Keratinocyte (primary cell): Measurements from ENCODE around the gene RECK. TPM values are rescaled to one million over a fixed set of nuclear protein-coding genes. Genes with fewer than 3 reads are reported as not detected.

Experiments
- DNase-seq: peaks from one replicate; pipeline ENCODE4 v3.0.0-alpha.2; 2011; ENCODE audit warnings: low read depth, missing footprints, low spot score
- FAIRE-seq: peaks from 2 replicates; lab custom pipeline; 2011; peaks lifted over from hg19 to GRCh38; lab: Jason Lieb, UNC
- H2AFZ ChIP-seq: 2 replicates; pipeline ENCODE4 v1.6.0; 2012; ENCODE audit warnings: low read length, control low read depth, inconsistent platforms; ENCODE audit not compliant: control insufficient read depth
- H3K27ac ChIP-seq: 2 replicates; pipeline ENCODE4 v1.5.1; 2011; ENCODE audit warnings: low read length; ENCODE audit not compliant: control insufficient read depth, insufficient read depth
- H3K27me3 ChIP-seq: 3 replicates; pipeline ENCODE4 v1.6.0; 2011; ENCODE audit warnings: low read length; ENCODE audit not compliant: control insufficient read depth, insufficient read depth; ENCODE audit errors: extremely low read depth
- H3K36me3 ChIP-seq, 2 experiments: 2 replicates in 1 of 2; 3 replicates in 1 of 2; pipeline ENCODE4 v1.5.1; 2011; ENCODE audit warnings: low read length in 2 of 2, mild to moderate bottlenecking in 1 of 2; ENCODE audit not compliant: control insufficient read depth in 2 of 2, insufficient read depth in 2 of 2; ENCODE audit errors: extremely low read depth in 1 of 2
- H3K4me1 ChIP-seq: 3 replicates; pipeline ENCODE4 v1.5.1; 2011; ENCODE audit warnings: low read length; ENCODE audit not compliant: control insufficient read depth, insufficient read depth; ENCODE audit errors: extremely low read depth
- H3K4me2 ChIP-seq: 3 replicates; pipeline ENCODE4 v1.6.0; 2011; ENCODE audit warnings: low read depth, low read length; ENCODE audit not compliant: control insufficient read depth, insufficient read depth; ENCODE audit errors: extremely low read depth
- H3K4me3 ChIP-seq, 3 experiments: fragments of 200-600 bp in 1 of 3; sonication (generic) in 1 of 3; 2 replicates in 2 of 3; 3 replicates in 1 of 3; pipeline ENCODE4 v1.5.1; 2011 to 2016; ENCODE audit warnings: low read length in 3 of 3, mild to moderate bottlenecking in 3 of 3, control low read depth in 2 of 3, inconsistent platforms in 1 of 3, low read depth in 1 of 3, mixed read lengths in 1 of 3, mixed run types in 1 of 3, moderate library complexity in 1 of 3; ENCODE audit not compliant: control insufficient read depth in 2 of 3, insufficient read depth in 2 of 3; ENCODE audit errors: extremely low read depth in 1 of 3
- H3K79me2 ChIP-seq: 2 replicates; pipeline ENCODE4 v1.6.0; 2012; ENCODE audit warnings: low read length; ENCODE audit not compliant: control insufficient read depth, insufficient read depth
- H3K9ac ChIP-seq: 3 replicates; pipeline ENCODE4 v1.6.0; 2011; ENCODE audit warnings: low read length; ENCODE audit not compliant: control insufficient read depth, insufficient read depth; ENCODE audit errors: extremely low read depth
- H3K9me1 ChIP-seq: 3 replicates; pipeline ENCODE4 v1.6.0; 2011; ENCODE audit warnings: low read length; ENCODE audit not compliant: control insufficient read depth, insufficient read depth; ENCODE audit errors: extremely low read depth
- H3K9me3 ChIP-seq: 2 replicates; pipeline ENCODE4 v1.5.1; 2012; ENCODE audit warnings: low read depth, low read length; ENCODE audit not compliant: control insufficient read depth
- H4K20me1 ChIP-seq: 3 replicates; pipeline ENCODE4 v1.6.0; 2011; ENCODE audit warnings: low read length; ENCODE audit not compliant: control insufficient read depth, insufficient read depth; ENCODE audit errors: extremely low read depth
- CTCF ChIP-seq, 3 experiments: IDR thresholded peaks in 1 of 3; conservative IDR thresholded peaks in 1 of 3; optimal IDR thresholded peaks in 1 of 3; 2 replicates in 2 of 3; 3 replicates in 1 of 3; pipeline versions ENCODE3 to v1.5.1; 2011; ENCODE audit warnings: low read length in 3 of 3, mild to moderate bottlenecking in 3 of 3, moderate library complexity in 2 of 3, control low read depth in 1 of 3, inconsistent platforms in 1 of 3; ENCODE audit not compliant: insufficient read depth in 2 of 3; ENCODE audit errors: extremely low read depth in 1 of 3
- EZH2 ChIP-seq: IDR thresholded peaks from one replicate; pipeline ENCODE4 v1.6.1; 2012; ENCODE audit warnings: inconsistent platforms, mild to moderate bottlenecking, low read length, moderate library complexity
- dilution Hi-C: fragments of 300-500 bp; cut with MboI; formaldehyde crosslinking; loops from one replicate; pipeline ENCODE4 v1.7.0; 2020; ENCODE audit warnings: low sequenced_read_pairs; ENCODE audit not compliant: extremely low pct_ligation_motif_present
- polyA plus RNA-seq, 5 experiments: library from polyadenylated mRNA; depleted of rRNA in 3 of 5; stranded (reverse) in 3 of 5; stranded (forward) in 1 of 5; unstranded in 1 of 5; fragments of >200 nt; gene quantifications; 1 replicate in 1 of 5; 2 replicates in 3 of 5; 3 replicates in 1 of 5; pipeline versions ENCODE4 v1.2.1 to v1.2.3, GENCODE V29; 2011 to 2012; ENCODE audit warnings: missing spikeins in 2 of 5, low read depth in 1 of 5, low replicate concordance in 1 of 5

Gene RECK
- polyA plus RNA-seq, 1 donor (not counting 4 experiments of a cell fraction or from before 2014, with no cell fraction given), result 4.6 TPM

GRCh38 chr9:36144309-36145232 is 107.9 kb downstream of the RECK start:
- Histone ChIP-seq H3K4me1 (no peaks in the 10 kb centered on the region), H3K36me3 (no peaks in the 10 kb centered on the region), H3K27me3 (no peaks in the 10 kb centered on the region), H3K27ac (no peak overlapping the region), H3K4me2 (no peak overlapping the region), H3K4me3 (no peak overlapping the region), H3K9me1 (no peaks in the 10 kb centered on the region), H4K20me1 (no peaks in the 10 kb centered on the region), H2AFZ (no peak overlapping the region), H3K9me3 (no peaks in the 10 kb centered on the region), H3K9ac (no peak overlapping the region), H3K79me2 (no peaks in the 10 kb centered on the region)
- dilution Hi-C loops, result loop anchor here (10.0 kb wide), 1 partner anchor 50 kb away; the partner anchor contains the start of gene CLTA
- TF ChIP-seq EZH2 (no peak), CTCF (optimal IDR thresholded peaks at IDR 0.05 in 1 of 3, IDR thresholded peaks at IDR 0.05 in 1 of 3, conservative IDR thresholded peaks at IDR 0.05 in 1 of 3; ENCODE audit: extremely low read depth in 1 of 3, insufficient read depth in 2 of 3, low read length in 3 of 3) (no peak)
- DNase-seq, result no peak
- no peak for FAIRE-seq

- H3K27ac ChIP-seq, result no peak overlapping the region
- dilution Hi-C loops, result loop anchor here (10.0 kb wide), 1 partner anchor 49 kb away; the partner anchor contains the start of gene CLTA
Measured at GRCh38 chr9:36145970-36146369, 109.3 kb downstream of the RECK start.

More at GRCh38 chr9:36145970-36146369, 109.3 kb downstream of the RECK start:
- FAIRE-seq (no peak), DNase-seq (no peak)
- Histone ChIP-seq H3K9me3 (no peaks in the 10 kb centered on the region), H3K36me3 (no peaks in the 10 kb centered on the region), H3K9ac (no peak overlapping the region), H4K20me1 (no peaks in the 10 kb centered on the region), H3K4me2 (no peak overlapping the region), H3K79me2 (no peaks in the 10 kb centered on the region), H3K4me3 (no peak overlapping the region), H3K9me1 (no peaks in the 10 kb centered on the region), H3K4me1 (no peaks in the 10 kb centered on the region), H3K27me3 (peaks cover 4% of the 10 kb centered on the region), H2AFZ (no peak overlapping the region)
- TF ChIP-seq CTCF (optimal IDR thresholded peaks at IDR 0.05 in 1 of 3, IDR thresholded peaks at IDR 0.05 in 1 of 3, conservative IDR thresholded peaks at IDR 0.05 in 1 of 3; ENCODE audit: extremely low read depth in 1 of 3, insufficient read depth in 2 of 3, low read length in 3 of 3) (no peak), EZH2 (no peak)
